ENCODE data around the gene BBOF1.

- TF ChIP-seq, protein P1, sequence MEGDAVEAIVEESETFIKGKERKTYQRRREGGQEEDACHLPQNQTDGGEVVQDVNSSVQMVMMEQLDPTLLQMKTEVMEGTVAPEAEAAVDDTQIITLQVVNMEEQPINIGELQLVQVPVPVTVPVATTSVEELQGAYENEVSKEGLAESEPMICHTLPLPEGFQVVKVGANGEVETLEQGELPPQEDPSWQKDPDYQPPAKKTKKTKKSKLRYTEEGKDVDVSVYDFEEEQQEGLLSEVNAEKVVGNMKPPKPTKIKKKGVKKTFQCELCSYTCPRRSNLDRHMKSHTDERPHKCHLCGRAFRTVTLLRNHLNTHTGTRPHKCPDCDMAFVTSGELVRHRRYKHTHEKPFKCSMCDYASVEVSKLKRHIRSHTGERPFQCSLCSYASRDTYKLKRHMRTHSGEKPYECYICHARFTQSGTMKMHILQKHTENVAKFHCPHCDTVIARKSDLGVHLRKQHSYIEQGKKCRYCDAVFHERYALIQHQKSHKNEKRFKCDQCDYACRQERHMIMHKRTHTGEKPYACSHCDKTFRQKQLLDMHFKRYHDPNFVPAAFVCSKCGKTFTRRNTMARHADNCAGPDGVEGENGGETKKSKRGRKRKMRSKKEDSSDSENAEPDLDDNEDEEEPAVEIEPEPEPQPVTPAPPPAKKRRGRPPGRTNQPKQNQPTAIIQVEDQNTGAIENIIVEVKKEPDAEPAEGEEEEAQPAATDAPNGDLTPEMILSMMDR (conservative IDR thresholded peaks at IDR 0.05), result no peak
- no peak for TF ChIP-seq EZH2 (IDR thresholded peaks at IDR 0.05; ENCODE audit: low read depth)
These were observed 45.3 kb downstream of the BBOF1 start for GRCh38 chr14:74064426-74064825.

All from PC-9 (cell line).